Activated T-cell treated with anti-CD3 and anti-CD28 coated beads for 24 hours (primary cell): ENCODE measurements around the gene CERT1.
A peak's percentile ranks its signal among the peaks of the same experiment; 100 is the strongest.
"Not testable (repeated sequence)": the region's sequence is repeated elsewhere in the genome, so short reads cannot be mapped to it uniquely, and the experiment has no call there.

ENCODE experiments used
- DNase-seq: peaks from one replicate; pipeline ENCODE4 v3.0.0-alpha.2; 2020; ENCODE audit warnings: low read depth

CERT1 gene

DNA sequence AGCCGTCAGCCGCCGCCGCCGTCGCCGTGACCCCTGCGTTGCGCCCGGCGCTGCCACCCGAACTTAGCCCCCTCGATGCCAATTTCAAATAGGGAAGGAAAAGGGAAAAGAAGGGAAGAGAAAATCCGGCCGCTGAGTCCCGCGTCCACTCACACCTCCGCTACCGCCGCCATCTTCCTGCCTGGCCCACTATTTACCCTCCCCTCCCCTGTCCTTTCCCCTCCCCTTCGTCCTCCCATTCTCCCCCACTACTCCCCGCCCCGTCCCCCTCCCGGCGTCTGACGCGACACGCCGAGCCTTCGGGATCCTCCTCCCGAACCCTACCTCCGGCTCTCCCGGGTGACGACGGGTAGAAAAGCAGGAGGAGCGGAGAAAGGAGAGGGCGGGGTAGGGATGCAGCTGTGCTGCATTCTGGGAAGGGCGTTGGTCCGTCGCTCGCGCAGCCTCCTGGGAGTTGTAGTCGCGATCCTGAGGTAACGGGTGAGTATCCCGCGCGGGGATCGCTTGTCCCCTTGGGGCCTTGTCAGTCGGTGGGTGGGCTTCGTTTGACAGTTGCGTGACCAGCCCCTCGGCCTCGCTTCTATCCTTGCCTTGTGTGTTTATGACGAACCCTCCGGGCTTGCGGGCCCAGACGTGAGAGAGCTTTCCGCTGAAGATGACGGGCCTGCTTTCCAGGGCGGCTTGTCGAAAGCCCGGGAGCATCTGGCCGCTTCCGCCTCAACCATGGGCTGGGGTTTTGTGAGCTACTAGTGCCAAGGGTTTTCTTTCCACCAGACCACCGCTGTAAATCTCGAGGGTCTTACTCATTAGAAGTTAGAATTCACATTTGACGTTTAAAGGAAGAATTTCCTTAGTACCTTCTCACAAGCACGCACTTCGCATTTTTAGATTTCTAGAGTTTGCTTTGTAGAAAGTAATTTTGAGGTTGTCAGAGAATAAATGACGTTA, at the start of gene CERT1, which contains the start of gene POLK:
CERT1 (minus strand) TSS at position 195 of the 948 bp plus-strand sequence. CDS start 422 bp downstream, outside the sequence.
POLK (plus strand) TSS at position 457 of the 948 bp plus-strand sequence.
- DNase-seq: peak; percentile 95

DNA sequence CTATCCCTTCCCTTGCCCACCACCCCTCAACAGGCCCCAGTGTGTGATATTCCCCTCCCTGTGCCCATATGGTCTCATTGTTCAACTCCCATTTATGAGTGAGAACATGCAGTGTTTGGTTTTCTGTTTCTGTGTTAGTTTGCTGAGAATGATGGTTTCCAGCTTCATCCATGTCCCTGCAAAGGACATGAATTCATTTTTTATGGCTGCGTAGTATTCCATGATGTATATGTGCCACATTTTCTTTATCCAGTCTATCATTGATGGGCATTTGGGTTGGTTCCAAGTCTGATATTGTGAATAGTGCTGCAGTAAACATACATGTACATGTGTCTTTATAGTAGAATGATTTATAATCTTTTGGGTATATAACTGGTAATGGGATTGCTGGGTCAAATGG, 49.2 kb upstream of the CERT1 start:
- DNase-seq: not testable (repeated sequence)

DNA sequence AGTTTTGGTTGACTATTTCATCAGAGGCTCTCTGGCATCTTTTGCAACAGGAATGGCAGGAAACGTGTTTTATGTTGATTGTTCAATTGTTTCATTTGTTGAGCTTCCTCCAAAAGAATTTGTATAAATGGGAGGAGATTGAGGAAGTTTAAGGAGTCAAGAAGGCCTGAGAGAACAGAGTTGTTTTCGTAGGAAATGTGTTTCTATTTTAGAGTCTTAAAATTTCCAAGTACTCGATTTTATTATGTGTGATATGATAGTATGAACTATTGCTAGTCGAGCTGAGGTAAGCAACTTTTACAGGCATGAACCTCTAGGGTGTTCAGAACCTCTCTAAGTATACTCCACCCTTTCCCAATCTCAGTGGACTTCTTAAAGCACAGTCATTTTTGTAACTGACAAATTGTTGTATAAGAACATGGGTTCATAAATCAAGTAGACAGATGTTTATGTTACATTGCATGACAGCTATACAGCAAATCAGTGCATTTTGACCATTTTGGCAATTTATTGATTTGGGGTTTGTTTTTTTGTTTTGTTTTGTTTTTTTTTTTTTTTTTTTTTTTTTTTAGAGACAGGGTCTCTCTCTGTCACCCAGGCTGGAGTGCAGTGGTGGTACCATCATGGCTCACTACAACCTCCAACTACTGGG, 47.7 kb upstream of the CERT1 start:
- no peak for DNase-seq

DNA sequence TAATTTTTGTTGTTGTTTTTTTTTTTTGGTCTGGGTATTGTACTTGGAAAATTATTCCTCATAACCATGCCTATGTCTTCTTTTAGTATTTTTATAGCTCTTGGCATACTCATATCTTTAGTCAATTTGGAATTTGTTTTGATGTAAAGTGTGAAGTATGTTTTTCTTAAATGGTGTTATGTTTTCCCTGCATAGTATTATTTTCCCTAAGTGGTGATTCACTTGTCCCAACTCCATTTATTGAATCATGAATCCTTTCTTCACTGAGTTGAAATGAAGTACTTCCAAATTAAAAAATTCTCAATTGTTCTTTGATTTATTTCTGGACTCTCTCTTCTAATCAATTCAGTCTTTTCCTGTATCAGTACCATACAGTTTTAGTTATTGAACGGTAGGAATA, 46.8 kb upstream of the CERT1 start:
- no peak for DNase-seq

DNA sequence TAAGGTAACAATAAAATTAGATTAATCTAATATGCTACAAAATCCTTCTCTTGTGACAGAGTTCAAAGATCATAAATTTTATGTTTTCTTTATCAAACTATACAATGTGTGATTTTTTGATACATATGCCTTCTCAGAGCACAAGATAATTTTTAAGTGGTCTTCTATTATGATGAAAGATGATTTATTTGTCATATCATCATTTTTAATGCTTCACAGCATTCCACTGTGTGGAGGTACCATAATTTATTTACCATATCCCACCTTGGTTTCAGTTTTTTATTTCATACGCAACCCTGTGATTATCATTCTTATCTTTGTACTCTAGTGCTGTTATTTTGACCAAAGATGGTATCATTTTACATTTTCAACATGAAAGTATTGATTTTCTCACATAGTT, 41.9 kb upstream of the CERT1 start:
- DNase-seq: no peak

DNA sequence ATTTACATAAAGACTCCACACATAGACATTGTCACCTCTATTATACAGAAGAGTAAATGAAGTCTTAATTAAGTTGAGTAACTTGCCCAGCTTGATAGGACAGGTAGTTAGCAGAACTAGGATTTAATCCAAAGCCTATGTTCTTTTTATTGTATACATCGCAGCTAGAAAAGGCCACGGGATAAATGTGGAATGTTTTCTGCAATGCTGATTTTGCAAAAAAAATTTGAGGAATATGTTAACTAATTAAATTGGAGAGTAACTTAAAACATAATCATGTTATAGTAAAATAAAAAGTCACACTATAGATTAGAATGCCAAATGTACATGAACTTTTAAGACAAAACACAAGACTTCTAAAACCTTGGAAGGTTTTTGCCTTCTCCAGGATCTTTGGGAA, 41.3 kb upstream of the CERT1 start:
- no peak for DNase-seq

DNA sequence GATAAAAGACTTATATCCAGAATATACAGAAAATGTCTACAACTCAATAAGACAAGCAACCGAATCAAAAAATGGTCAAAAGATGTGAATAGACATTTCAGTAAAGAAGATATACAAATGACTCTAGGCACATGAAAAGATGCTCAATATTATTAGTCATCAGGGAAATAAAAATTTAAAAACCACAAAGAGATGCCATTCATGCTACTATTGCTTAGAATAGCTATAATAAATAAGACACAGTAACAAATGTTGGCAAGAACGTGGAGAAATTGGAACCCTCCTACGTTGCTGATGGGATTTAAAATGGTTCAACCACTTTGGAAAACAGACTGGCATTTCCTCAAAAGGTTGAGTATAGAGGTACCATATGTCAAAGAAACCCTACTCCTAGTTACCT, 40.0 kb upstream of the CERT1 start:
- DNase-seq: no peak

- no peak for DNase-seq
These were observed 39.2 kb upstream of the CERT1 start for GRCh38 chr5:75550597-75550996.

- DNase-seq: no peak
These were observed 36.4 kb upstream of the CERT1 start for GRCh38 chr5:75547812-75548211.

DNA sequence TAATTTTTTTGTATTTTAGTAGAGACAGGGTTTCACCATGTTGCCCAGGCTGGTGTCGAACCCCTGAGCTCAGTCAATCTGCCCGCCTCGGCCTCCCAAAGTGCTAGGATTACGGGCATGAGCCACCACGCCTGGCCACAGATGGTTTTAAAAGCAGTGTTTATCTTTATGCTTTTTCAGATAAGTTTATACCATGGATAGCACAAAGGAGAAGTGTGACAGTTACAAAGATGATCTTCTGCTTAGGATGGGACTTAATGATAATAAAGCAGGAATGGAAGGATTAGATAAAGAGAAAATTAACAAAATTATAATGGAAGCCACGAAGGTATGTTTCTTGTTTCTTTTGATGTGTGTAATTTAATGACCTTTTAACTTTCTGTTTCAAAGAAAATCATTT, 35.4 kb upstream of the CERT1 start:
- no peak for DNase-seq

DNA sequence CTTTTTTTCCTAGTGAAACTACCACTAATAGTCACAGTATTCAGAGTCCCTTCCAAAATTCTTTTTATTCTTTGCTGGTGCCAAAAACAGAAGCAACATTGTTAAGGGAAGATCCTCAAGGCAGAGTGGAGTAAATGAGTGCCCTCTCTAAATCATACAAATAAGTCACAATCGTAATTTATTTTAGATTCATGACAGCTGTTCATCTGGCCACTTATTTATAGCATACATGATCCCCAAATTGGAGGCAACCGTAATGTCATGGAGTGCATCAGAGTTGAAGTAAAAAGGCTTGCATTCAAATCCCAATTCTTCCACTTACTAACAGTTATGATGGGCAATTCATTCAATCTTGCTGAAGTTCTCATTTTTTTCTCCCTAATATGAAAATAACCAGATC, 33.7 kb upstream of the CERT1 start:
- no peak for DNase-seq

DNA sequence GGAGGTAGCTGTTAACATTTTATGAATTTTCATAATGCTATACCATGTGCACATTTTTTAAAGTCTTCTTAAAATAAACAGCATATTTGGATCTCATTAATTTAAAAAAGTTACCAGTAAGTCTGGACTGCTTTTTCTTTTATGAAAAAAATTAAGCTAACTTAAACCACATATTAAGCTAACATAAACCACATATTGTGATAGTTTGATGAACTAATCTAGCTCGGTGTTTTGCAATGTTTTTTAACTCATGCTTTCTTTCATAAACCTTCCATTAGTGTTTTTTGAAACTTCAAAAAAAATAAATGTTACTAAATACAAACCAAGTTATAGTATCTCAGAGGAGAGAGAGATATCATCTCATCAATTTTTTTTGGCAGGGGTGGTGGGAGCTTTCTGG, 26.8 kb upstream of the CERT1 start:
- DNase-seq: no peak

GRCh38 chr5:75536694-75537360, 25.4 kb upstream of the CERT1 start:
- DNase-seq: no peak

- DNase-seq: no peak
These were observed 24.7 kb upstream of the CERT1 start for GRCh38 chr5:75536147-75536546.

GRCh38 chr5:75534734-75535133, 23.3 kb upstream of the CERT1 start:
- no peak for DNase-seq

GRCh38 chr5:75533716-75534115, 22.3 kb upstream of the CERT1 start:
- DNase-seq: not testable (repeated sequence)

DNA sequence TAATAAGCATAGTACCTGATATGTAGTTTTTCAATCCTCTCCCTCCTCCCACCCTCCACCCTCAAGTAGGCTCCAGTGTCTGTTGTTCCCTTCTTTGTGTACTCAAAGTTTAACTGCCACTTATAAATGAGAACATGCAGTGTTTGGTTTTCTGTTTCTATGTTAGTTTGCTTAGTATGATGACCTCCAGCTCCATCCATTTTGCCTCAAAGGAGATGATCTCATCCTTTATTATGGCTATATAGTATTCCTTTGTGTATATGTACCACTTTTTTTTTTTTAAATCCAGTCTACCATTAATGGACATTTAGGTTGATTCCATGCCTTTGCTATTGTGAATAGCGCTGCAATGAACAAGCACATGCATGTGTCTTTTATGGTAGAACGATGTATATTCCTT, 20.8 kb upstream of the CERT1 start:
- DNase-seq: no peak

- DNase-seq: no peak
These were observed 17.8 kb upstream of the CERT1 start for GRCh38 chr5:75529185-75529584.

DNA sequence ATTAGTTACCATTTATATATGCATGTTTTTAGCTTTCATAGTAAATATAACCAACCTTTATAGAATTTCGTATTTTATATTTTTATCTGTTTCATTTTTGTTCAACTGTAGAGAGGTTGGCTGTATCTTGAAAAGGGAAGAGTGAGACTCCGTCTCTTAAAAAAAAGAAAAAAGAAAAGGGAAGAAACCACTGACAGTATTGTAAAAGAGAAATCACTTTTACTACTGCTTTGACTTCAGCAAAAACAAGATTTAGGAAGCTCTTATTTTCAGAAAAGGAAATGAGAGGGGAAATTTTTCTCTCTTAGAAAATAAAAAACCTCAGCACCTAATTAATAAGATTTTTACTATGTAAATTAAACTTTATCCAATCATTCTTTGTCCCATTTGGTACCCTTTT, 14.6 kb upstream of the CERT1 start:
- DNase-seq: no peak

- no peak for DNase-seq
These were observed 13.9 kb upstream of the CERT1 start for GRCh38 chr5:75525344-75525743.

- DNase-seq: no peak
These were observed 13.2 kb upstream of the CERT1 start for GRCh38 chr5:75524591-75524990.

DNA sequence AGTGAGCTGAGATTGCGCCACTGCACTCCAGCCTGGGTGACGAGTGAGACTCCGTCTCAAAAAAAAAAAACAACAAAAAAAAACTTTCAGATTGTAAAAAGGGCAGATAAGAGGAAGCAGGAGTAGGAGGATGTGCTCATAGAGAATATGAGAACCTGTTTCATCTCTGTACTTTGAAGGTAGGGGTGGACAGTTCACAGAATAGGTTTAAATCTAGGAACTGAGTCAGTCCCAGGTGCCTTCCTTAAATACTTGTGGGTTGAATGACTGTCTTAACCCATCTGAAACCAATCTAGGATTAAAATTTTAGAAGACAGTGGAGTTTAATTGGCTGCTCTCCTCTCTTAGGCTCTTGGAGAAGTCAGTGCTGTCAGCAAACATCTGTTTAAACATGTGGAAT, 12.6 kb upstream of the CERT1 start:
- DNase-seq: no peak

GRCh38 chr5:75523275-75523674, 11.8 kb upstream of the CERT1 start:
- no peak for DNase-seq
